ENCODE measurements around the gene DCAF8.

DNA sequence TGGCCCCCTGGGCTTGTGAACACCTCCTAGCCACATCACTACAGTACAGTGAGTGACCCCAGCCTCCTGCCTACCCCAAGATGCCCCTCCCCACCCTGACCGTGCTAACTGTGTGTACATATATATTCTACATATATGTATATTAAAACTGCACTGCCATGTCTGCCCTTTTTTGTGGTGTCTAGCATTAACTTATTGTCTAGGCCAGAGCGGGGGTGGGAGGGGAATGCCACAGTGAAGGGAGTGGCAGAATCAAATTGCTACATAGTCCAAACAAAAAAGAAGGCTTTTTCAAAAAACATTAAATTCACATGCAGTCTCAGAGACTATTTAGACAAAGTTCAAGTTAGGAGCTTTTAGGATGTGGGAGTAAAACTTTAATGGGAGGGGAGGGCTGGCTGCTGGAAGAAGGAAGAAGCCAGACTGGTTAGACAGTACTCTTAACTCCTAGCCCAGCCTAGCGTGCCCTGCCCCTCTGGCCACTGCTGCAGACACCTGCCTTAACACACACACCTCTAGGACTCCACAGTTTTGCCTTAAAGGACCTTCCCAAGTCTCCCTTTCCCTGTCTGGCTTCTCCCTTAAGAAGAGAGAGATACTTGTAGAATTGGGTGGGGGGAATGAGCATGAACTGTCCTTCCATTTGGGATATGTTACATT, 47.7 kb downstream of the DCAF8 start:
- TF ChIP-seq, protein P1, sequence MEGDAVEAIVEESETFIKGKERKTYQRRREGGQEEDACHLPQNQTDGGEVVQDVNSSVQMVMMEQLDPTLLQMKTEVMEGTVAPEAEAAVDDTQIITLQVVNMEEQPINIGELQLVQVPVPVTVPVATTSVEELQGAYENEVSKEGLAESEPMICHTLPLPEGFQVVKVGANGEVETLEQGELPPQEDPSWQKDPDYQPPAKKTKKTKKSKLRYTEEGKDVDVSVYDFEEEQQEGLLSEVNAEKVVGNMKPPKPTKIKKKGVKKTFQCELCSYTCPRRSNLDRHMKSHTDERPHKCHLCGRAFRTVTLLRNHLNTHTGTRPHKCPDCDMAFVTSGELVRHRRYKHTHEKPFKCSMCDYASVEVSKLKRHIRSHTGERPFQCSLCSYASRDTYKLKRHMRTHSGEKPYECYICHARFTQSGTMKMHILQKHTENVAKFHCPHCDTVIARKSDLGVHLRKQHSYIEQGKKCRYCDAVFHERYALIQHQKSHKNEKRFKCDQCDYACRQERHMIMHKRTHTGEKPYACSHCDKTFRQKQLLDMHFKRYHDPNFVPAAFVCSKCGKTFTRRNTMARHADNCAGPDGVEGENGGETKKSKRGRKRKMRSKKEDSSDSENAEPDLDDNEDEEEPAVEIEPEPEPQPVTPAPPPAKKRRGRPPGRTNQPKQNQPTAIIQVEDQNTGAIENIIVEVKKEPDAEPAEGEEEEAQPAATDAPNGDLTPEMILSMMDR (IDR thresholded peaks at IDR 0.05; ENCODE audit: low read length) = no peak
- TF ChIP-seq EZH2 (optimal IDR thresholded peaks at IDR 0.05; ENCODE audit: low read depth, low read length) (no peak), EZH2phosphoT487 (IDR thresholded peaks at IDR 0.05; ENCODE audit: low read length) (no peak)

Data from MM.1S (cell line).